MCF 10A (cell line): ENCODE measurements around the gene LIM2. TPM values are rescaled to one million over a fixed set of nuclear protein-coding genes. Genes with fewer than 3 reads are reported as not detected.

Source experiments
- BruUV-seq: library from RNA; stranded (reverse); fragments of 400-500 nt; replicated peaks from 2 replicates; lab custom pipeline; 2021; lab: Mats Ljungman, UMichigan
- CTCF ChIA-PET: fragments of 300-600 bp; sonication (Branson Sonifier 250); formaldehyde crosslinking; extraction: SDS; loops from one replicate; lab custom pipeline; 2021; ENCODE audit warnings: antibody characterized with exemption, inconsistent platforms; lab: Yijun Ruan, JAX
- POLR2A ChIA-PET: fragments of 300-600, 350-650 bp; sonication (Branson Sonifier 250); formaldehyde crosslinking; extraction: SDS; loops from one replicate; lab custom pipeline; 2020; ENCODE audit warnings: antibody characterized with exemption, inconsistent platforms; lab: Yijun Ruan, JAX
- DNase-seq: peaks from one replicate; pipeline ENCODE4 v3.0.0-alpha.2; 2018; ENCODE audit not compliant: unreplicated experiment
- H3K27ac Mint-ChIP-seq: one replicate; pipeline ENCODE4 v1.8.0; 2022; ENCODE audit warnings: mild to moderate bottlenecking, low read depth, mixed read lengths; ENCODE audit not compliant: unreplicated experiment
- H3K27me3 Mint-ChIP-seq: one replicate; pipeline ENCODE4 v1.8.0; 2022; ENCODE audit warnings: mixed read lengths; ENCODE audit not compliant: insufficient read depth, unreplicated experiment
- H3K36me3 Mint-ChIP-seq: one replicate; pipeline ENCODE4 v1.8.0; 2022; ENCODE audit warnings: mild to moderate bottlenecking, moderate library complexity, mixed read lengths; ENCODE audit not compliant: insufficient read depth, unreplicated experiment
- H3K4me1 Mint-ChIP-seq: one replicate; pipeline ENCODE4 v1.8.0; 2022; ENCODE audit warnings: mixed read lengths; ENCODE audit not compliant: insufficient read depth, unreplicated experiment
- H3K4me3 Mint-ChIP-seq: one replicate; pipeline ENCODE4 v1.8.0; 2022; ENCODE audit warnings: mild to moderate bottlenecking, moderate library complexity, mixed read lengths; ENCODE audit not compliant: unreplicated experiment
- H3K9me3 Mint-ChIP-seq: one replicate; pipeline ENCODE4 v1.8.0; 2022; ENCODE audit warnings: mixed read lengths; ENCODE audit not compliant: unreplicated experiment
- CTCF ChIP-seq: fragments of 200-600 bp; IDR thresholded peaks from one replicate; pipeline ENCODE4 v1.8.0; 2022; ENCODE audit warnings: antibody characterized with exemption, mild to moderate bottlenecking; ENCODE audit not compliant: unreplicated experiment
- intact Hi-C: fragments of 100-400 bp; cut with micrococcal nuclease; formaldehyde crosslinking; loops from 2 replicates; pipeline ENCODE4 v1.14.1; 2022
- total RNA-seq: library from RNA; stranded (reverse); gene quantifications from 2 replicates; pipeline ENCODE4 v1.2.3, GENCODE V29; 2022

The LIM2 gene
- total RNA-seq, 1 experiment from 2014 or later = not detected

GRCh38 chr19:51354742-51355148 lies 33.0 kb downstream of the LIM2 start:
- no peak overlapping the region for H3K27ac Mint-ChIP-seq
- H3K9me3 Mint-ChIP-seq = no peaks in the 10 kb centered on the region
- no peak for TF ChIP-seq CTCF
- no TSS peak for BruUV-seq
- intact Hi-C loops = no loop called here
- DNase-seq = no peak
- ChIA-PET CTCF (no interaction called here), POLR2A (interaction anchor here (1.0 kb wide), 1 partner anchor 11 kb away, joined by 4 read pairs; no protein-coding TSS in a partner anchor)
- H3K36me3 Mint-ChIP-seq = peaks cover 23% of the 10 kb centered on the region
- peaks cover 6% of the 10 kb centered on the region for H3K4me1 Mint-ChIP-seq
- H3K4me3 Mint-ChIP-seq = no peak overlapping the region
- no peaks in the 10 kb centered on the region for H3K27me3 Mint-ChIP-seq

- no peak for DNase-seq
- intact Hi-C loops = no loop called here
- Mint-ChIP-seq H3K4me3 (no peak overlapping the region), H3K9me3 (no peaks in the 10 kb centered on the region), H3K36me3 (peaks cover 28% of the 10 kb centered on the region), H3K27ac (peak overlapping the region; percentile 19), H3K27me3 (no peaks in the 10 kb centered on the region), H3K4me1 (peaks cover under 1% of the 10 kb centered on the region)
- ChIA-PET POLR2A (interaction anchor here (1.0 kb wide), 1 partner anchor 11 kb away, joined by 4 read pairs; no protein-coding TSS in a partner anchor), CTCF (interaction anchor here (0.6 kb wide), 1 partner anchor 10 kb away, joined by 3 read pairs; no protein-coding TSS in a partner anchor)
- BruUV-seq = no TSS peak
- no peak for TF ChIP-seq CTCF
These were observed 33.6 kb downstream of the LIM2 start for GRCh38 chr19:51354103-51354741.

- Mint-ChIP-seq H3K4me1 (no peaks in the 10 kb centered on the region), H3K9me3 (no peaks in the 10 kb centered on the region), H3K27me3 (no peaks in the 10 kb centered on the region), H3K4me3 (no peak overlapping the region), H3K36me3 (peaks cover 24% of the 10 kb centered on the region), H3K27ac (no peak overlapping the region)
- DNase-seq = no peak
- CTCF ChIA-PET = no interaction called here
- no peak for TF ChIP-seq CTCF
- intact Hi-C loops = no loop called here
- BruUV-seq = no TSS peak
- POLR2A ChIA-PET = interaction anchor here (0.7 kb wide), 1 partner anchor 9 kb away, joined by 3 read pairs; no protein-coding TSS in a partner anchor
These were observed 34.9 kb downstream of the LIM2 start for GRCh38 chr19:51352783-51353360.

GRCh38 chr19:51351266-51351990 lies 36.3 kb downstream of the LIM2 start:
- ChIA-PET CTCF (interaction anchor here (1.1 kb wide), 1 partner anchor 8 kb away, joined by 4 read pairs; no protein-coding TSS in a partner anchor), POLR2A (interaction anchor here (1.4 to 2.6 kb wide), 3 partner anchors 8 to 16 kb away, joined by 5 to 9 read pairs (median 8); partner anchors contain the start of gene ETFB)
- Mint-ChIP-seq H3K9me3 (no peaks in the 10 kb centered on the region), H3K27ac (peak overlapping the region; percentile 61), H3K36me3 (peaks cover 26% of the 10 kb centered on the region), H3K27me3 (no peaks in the 10 kb centered on the region), H3K4me3 (no peak overlapping the region), H3K4me1 (no peaks in the 10 kb centered on the region)
- DNase-seq = no peak
- intact Hi-C loops = no loop called here
- no TSS peak for BruUV-seq
- no peak for TF ChIP-seq CTCF
